ENCODE data around the gene PPIL1.

The PPIL1 gene

DNA sequence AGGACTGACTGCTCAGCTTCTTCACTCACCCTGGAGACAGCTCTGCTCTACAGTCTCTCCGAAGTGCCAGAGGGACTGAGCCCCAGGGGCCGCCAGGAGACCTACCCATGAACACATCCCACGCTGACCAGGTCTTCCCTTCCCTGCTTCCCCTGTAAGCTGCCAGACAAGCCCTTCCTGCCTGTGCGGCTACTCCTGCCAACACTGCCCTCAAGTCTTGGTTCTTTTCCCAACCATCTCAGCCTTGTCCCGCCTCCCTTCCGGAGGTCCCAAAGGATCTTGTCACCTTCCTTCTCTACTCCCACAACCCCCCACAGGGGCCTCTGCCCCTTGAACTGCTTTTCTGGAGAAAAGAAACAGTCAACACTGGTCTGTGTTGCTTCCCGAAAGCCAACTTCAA, 50.4 kb downstream of the PPIL1 start:
- Histone ChIP-seq H3K4me1 (peaks cover 17% of the 10 kb centered on the region), H3K4me3 (ENCODE audit: low read depth, low read length) (no peak overlapping the region), H3K9me3 (no peaks in the 10 kb centered on the region), H3K27me3 (no peaks in the 10 kb centered on the region), H3K36me3 (no peaks in the 10 kb centered on the region)
- DNase-seq: no peak
- TF ChIP-seq, protein P1, sequence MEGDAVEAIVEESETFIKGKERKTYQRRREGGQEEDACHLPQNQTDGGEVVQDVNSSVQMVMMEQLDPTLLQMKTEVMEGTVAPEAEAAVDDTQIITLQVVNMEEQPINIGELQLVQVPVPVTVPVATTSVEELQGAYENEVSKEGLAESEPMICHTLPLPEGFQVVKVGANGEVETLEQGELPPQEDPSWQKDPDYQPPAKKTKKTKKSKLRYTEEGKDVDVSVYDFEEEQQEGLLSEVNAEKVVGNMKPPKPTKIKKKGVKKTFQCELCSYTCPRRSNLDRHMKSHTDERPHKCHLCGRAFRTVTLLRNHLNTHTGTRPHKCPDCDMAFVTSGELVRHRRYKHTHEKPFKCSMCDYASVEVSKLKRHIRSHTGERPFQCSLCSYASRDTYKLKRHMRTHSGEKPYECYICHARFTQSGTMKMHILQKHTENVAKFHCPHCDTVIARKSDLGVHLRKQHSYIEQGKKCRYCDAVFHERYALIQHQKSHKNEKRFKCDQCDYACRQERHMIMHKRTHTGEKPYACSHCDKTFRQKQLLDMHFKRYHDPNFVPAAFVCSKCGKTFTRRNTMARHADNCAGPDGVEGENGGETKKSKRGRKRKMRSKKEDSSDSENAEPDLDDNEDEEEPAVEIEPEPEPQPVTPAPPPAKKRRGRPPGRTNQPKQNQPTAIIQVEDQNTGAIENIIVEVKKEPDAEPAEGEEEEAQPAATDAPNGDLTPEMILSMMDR (IDR thresholded peaks at IDR 0.05; ENCODE audit: low read depth, low read length): no peak

DNA sequence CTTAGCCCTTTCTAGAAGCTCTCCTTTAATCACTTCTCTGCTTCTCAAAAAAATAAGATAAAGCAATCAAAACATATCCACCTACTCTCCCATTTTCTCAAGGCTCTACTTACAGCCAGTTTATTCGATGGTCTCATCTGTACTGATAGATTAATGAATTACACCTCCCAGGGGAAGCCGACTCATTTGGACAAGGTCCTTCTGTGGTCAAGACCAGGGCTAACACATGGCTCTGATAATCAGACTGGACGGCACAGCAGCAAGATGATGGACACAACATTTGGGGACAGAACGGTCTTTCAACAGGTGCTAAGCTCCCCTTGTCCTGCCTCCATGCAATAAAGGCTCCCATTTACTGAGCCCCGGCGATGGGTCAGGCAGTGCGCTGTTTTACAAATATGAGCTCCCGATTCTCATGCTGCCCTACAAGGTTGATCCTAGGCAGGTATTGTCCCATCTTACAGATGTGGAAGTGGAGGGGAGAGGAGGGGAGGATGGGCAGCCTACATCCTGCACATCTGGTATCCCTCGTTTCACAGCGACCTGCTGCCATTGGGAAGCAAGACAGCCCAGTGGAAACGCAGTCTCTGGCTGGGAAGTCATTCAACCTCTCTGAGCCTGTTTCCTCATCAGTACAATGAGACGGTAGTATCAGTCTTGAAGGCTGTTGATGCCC, 51.0 kb downstream of the PPIL1 start:
- Histone ChIP-seq H3K4me1 (peaks cover 17% of the 10 kb centered on the region), H3K36me3 (no peaks in the 10 kb centered on the region), H3K4me3 (ENCODE audit: low read depth, low read length) (no peak overlapping the region), H3K27me3 (no peaks in the 10 kb centered on the region), H3K9me3 (no peaks in the 10 kb centered on the region)
- DNase-seq: no peak
- TF ChIP-seq, protein P1 (IDR thresholded peaks at IDR 0.05; ENCODE audit: low read depth, low read length): no peak

DNA sequence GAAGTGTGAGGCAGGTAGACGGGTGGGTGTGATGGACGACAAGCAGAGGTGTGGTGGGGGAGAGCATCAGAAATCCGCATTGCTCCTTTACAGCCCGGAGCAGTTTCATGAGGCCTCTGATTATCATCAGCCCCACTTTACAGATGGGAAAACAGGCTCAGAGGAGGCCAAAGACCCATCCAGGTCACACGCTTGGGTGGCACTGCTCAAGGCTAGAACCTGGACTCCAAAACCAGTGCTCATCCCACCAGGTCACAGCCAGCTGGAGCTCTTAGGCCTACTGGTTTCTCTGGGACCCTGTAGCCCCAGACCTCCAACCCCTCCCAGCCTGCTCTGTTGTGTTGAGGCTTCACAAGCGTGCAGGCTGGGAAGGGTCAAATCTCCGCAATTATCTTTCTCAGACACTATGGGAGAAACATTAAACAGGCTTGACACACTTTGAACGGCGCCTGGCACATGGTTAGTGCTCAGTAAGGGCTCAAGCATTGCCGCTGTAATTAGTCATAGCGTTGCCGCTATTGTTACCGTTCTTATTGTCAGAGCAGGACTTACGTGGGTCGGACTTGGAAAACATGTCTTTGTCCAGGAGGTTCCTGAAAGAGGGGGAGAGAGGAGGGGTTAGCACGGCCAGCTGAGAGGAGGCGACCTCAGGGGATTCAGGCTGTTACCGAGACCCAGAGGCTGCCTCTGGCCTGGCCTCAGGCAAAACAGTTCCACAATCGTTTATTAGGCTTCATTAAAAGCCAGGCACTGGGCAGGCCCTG, 51.9 kb downstream of the PPIL1 start:
- Histone ChIP-seq H3K36me3 (no peaks in the 10 kb centered on the region), H3K4me1 (peaks cover 17% of the 10 kb centered on the region), H3K27me3 (no peaks in the 10 kb centered on the region), H3K4me3 (ENCODE audit: low read depth, low read length) (no peak overlapping the region), H3K9me3 (no peaks in the 10 kb centered on the region)
- TF ChIP-seq, protein P1 (IDR thresholded peaks at IDR 0.05; ENCODE audit: low read depth, low read length): no peak
- DNase-seq: peak; percentile 30

DNA sequence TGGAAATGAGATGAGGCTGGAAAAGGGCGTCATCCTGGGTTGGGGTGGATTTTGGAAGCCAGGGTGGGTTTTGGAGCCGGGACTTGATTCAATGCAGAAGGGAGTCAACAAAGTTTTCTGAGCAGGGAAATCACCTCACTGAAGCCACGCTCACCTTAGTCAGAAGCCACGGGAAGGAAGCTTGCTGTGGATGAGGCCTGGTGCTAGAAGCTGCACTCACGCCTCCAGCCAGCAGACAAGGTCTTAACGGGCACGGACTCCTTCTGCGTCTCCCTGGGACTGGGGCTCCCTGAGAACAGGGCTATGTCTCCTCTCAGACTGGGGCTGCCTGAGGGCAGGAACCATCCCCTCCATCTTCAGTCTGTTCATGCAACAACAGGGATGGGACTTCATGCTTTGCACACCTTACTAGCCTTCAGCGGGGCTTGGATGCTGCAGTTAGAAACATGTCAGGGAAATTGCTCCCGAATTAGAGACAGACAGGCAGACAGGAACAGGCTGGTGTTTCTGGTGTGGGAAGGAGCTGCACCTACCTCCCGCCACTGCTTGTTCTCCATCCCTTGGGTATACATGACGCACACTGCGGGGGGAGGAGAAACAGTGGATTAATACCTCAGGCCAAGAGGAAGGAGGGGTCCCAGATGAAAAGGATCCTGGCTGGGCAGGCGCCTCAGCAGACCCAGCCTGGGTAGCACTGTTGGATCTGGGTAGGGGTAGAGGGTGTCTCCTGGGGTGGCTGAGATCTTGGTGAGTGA, 52.8 kb downstream of the PPIL1 start:
- H3K36me3 ChIP-seq: no peaks in the 10 kb centered on the region
- DNase-seq: no peak
- peaks cover 11% of the 10 kb centered on the region for H3K4me1 ChIP-seq
- H3K4me3 ChIP-seq (ENCODE audit: low read depth, low read length): no peak overlapping the region
- TF ChIP-seq, protein P1 (IDR thresholded peaks at IDR 0.05; ENCODE audit: low read depth, low read length): no peak
- H3K27me3 ChIP-seq: no peaks in the 10 kb centered on the region
- H3K9me3 ChIP-seq: no peaks in the 10 kb centered on the region

DNA sequence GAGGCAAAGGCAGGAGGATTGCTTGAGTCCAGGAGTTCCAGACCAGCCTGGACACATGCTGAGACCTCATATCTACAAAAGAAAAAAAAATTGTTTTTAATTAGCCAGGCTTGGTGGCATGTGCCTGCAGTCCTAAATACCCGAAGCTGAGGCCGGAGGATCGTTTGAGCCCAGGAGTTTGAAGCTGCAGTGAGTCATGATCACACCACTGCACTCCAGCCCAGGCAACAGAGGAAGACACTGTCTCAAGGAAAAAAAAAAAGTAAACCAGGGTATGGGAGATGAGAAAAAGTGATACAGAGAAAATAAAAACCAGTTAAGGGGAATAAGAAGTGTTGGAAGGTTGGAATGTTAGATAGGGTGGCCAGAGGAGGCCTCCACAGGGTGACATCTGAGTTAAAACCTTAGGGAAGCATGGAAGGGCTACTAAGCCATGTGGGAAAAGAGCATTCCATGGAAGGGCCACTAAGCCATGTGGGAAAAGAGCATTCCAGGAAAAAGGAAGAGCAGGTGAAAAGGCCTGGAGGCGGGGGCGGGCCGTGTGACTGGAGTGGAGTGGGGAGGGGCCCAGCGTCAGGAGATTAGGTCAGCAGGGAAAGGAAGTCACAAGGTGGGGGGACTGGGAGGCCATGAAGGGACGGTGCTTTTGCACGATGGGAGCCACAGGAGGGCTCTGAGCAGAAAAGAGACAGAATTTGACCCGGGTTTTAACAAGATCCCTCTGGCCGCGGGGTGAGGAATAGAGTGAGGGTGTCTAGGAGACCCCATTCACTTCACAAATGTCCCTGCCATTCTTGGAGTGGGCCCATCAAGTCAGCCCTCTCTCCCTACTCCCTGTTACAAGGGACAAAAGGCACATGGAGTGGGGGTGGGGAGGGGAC, 53.7 kb downstream of the PPIL1 start:
- H3K4me3 ChIP-seq (ENCODE audit: low read depth, low read length): no peak overlapping the region
- no peaks in the 10 kb centered on the region for H3K9me3 ChIP-seq
- H3K36me3 ChIP-seq: no peaks in the 10 kb centered on the region
- DNase-seq: no peak
- no peaks in the 10 kb centered on the region for H3K27me3 ChIP-seq
- H3K4me1 ChIP-seq: peaks cover 11% of the 10 kb centered on the region
- TF ChIP-seq, protein P1 (IDR thresholded peaks at IDR 0.05; ENCODE audit: low read depth, low read length): no peak
